HepG2 (cell line): ENCODE results near the gene TIGAR. TPM values are rescaled to one million over a fixed set of nuclear protein-coding genes. Genes with fewer than 3 reads are reported as not detected.

Experiments used
- ATAC-seq: fragments of 200-7000 bp; cut with Tn5 transposase; 3 replicates; pipeline ENCODE4 v1.9.1; 2020; ENCODE audit warnings: mild to moderate bottlenecking, moderate library complexity
- BruUV-seq: library from RNA; stranded (reverse); fragments of 400-500 nt; replicated peaks from 2 replicates; lab custom pipeline; 2021; lab: Mats Ljungman, UMichigan
- CTCF ChIA-PET: fragments of 300-600 bp; formaldehyde crosslinking; extraction: SDS; loops from one replicate; lab custom pipeline; 2021; ENCODE audit warnings: low total read pairs, inconsistent platforms, low intra/inter-chr PET ratio; lab: Yijun Ruan, JAX
- POLR2A ChIA-PET: fragments of 350-600 bp; sonication (Branson Sonifier 250); formaldehyde crosslinking; loops from one replicate; lab custom pipeline; 2020; ENCODE audit warnings: antibody characterized with exemption, inconsistent platforms; lab: Yijun Ruan, JAX
- DNase-seq: peaks from one replicate; pipeline ENCODE4 v3.0.0-alpha.2; 2015; ENCODE audit warnings: low spot score
- FAIRE-seq: peaks from 3 replicates; lab custom pipeline; 2011; peaks lifted over from hg19 to GRCh38; lab: Jason Lieb, UNC
- H2AFZ ChIP-seq: one replicate; pipeline ENCODE4 v1.6.1; 2011; ENCODE audit warnings: low read length, inconsistent platforms
- H3K27ac ChIP-seq: fragments of 300-600 bp; 3 replicates; pipeline ENCODE4 v1.8.0; 2011; ENCODE audit warnings: mixed run types, mild to moderate bottlenecking, mixed read lengths, low read length, inconsistent platforms; ENCODE audit not compliant: insufficient read depth; ENCODE audit errors: extremely low read length
- H3K27me3 ChIP-seq, 2 experiments: fragments of 200-600 bp in 1 of 2; 2 replicates in 1 of 2; 3 replicates in 1 of 2; pipeline versions ENCODE4 v1.6.0 to v1.8.0; 2011; ENCODE audit warnings: low read length in 2 of 2, mild to moderate bottlenecking in 2 of 2, moderate library complexity in 2 of 2, inconsistent platforms in 1 of 2; ENCODE audit not compliant: insufficient read depth in 2 of 2, control insufficient read depth in 1 of 2
- H3K36me3 ChIP-seq, 2 experiments: fragments of 200-600 bp in 1 of 2; replicated peaks in 1 of 2; 2 replicates in 1 of 2; 3 replicates in 1 of 2; pipeline versions ENCODE4 v1.5.1 to v1.8.0; 2011; ENCODE audit warnings: low read length in 2 of 2, inconsistent platforms in 1 of 2; ENCODE audit not compliant: insufficient read depth in 2 of 2, control insufficient read depth in 1 of 2
- H3K4me1 ChIP-seq: 2 replicates; pipeline ENCODE4 v1.5.1; 2012; ENCODE audit warnings: low read length, inconsistent platforms; ENCODE audit not compliant: insufficient read depth
- H3K4me2 ChIP-seq: 2 replicates; pipeline ENCODE4 v1.6.0; 2011; ENCODE audit warnings: low read depth, low read length, inconsistent platforms
- H3K4me3 ChIP-seq, 3 experiments: fragments of 200-600 bp in 1 of 3; sonication (generic), shearing (Covaris generic) in 1 of 3; replicated peaks in 1 of 3; 2 replicates each; pipeline ENCODE4 v1.5.1; 2011 to 2016; ENCODE audit warnings: low read length in 3 of 3, inconsistent platforms in 2 of 3, low read depth in 2 of 3, mild to moderate bottlenecking in 2 of 3, control low read depth in 1 of 3, mixed read lengths in 1 of 3; ENCODE audit not compliant: insufficient read depth in 1 of 3
- H3K79me2 ChIP-seq: one replicate; pipeline ENCODE4 v1.6.1; 2011; ENCODE audit warnings: low read length, inconsistent platforms; ENCODE audit not compliant: insufficient read depth
- H3K9ac ChIP-seq: 2 replicates; pipeline ENCODE4 v1.6.0; 2011; ENCODE audit warnings: mild to moderate bottlenecking, low read depth, low read length, inconsistent platforms; ENCODE audit not compliant: insufficient read depth
- H3K9me3 ChIP-seq: 2 replicates; pipeline ENCODE4 v1.5.1; 2012; ENCODE audit warnings: mild to moderate bottlenecking, low read length
- H4K20me1 ChIP-seq: 2 replicates; pipeline ENCODE4 v1.6.0; 2011; ENCODE audit warnings: inconsistent platforms, mild to moderate bottlenecking, low read length, moderate library complexity; ENCODE audit not compliant: insufficient read depth
- FIP1L1 ChIP-seq: fragments of 200-400 bp; formaldehyde crosslinking; IDR thresholded peaks from 2 replicates; pipeline ENCODE4 v1.6.1; 2018; ENCODE audit warnings: low read depth, mild to moderate bottlenecking, low read length, moderate library complexity, borderline replicate concordance; ENCODE audit not compliant: insufficient read depth
- HHEX ChIP-seq: IDR thresholded peaks from 2 replicates; pipeline ENCODE4 v1.6.1; 2016; ENCODE audit warnings: control low read depth
- MXI1 ChIP-seq: IDR thresholded peaks from 3 replicates; pipeline ENCODE4 v1.6.1; 2012; ENCODE audit warnings: low read depth, low read length, inconsistent platforms, borderline replicate concordance
- WGBS: methylation state at CpG from one replicate; pipeline ENCODE4 v1.1.6; 2017; ENCODE audit warnings: low lambda C conversion rate; 5-methylcytosine and 5-hydroxymethylcytosine counted together
- in situ Hi-C: cut with HindIII; loops from 2 replicates; pipeline ENCODE4 v1.10.0; 2017; ENCODE audit warnings: low pct_unique_long_range_greater_than_20kb; ENCODE audit not compliant: extremely low pct_ligation_motif_present
- intact Hi-C: fragments of 100-400 bp; cut with micrococcal nuclease; formaldehyde crosslinking; loops from one replicate; pipeline ENCODE4 v1.10.0; 2022; ENCODE audit not compliant: unreplicated experiment
- polyA plus RNA-seq, 8 experiments: library from polyadenylated mRNA; depleted of rRNA in 3 of 8; stranded (reverse) in 7 of 8; unstranded in 1 of 8; fragments of >200 nt; fragmentation: Illumina TruSeq in 4 of 8; extraction: Trizol in 4 of 8; gene quantifications; 2 replicates each; pipeline versions ENCODE4 v1.2.1 to v1.2.3, GENCODE V29; 2011 to 2016; ENCODE audit warnings: low read depth in 4 of 8, missing spikeins in 1 of 8, mixed read lengths in 1 of 8; ENCODE audit not compliant: insufficient read depth in 1 of 8
- total RNA-seq, 5 experiments: library from RNA; depleted of rRNA; stranded (reverse); fragments of >200 nt; fragmentation: Illumina TruSeq; extraction: Trizol; gene quantifications; 2 replicates each; pipeline ENCODE4 v1.2.3, GENCODE V29; 2016; ENCODE audit warnings: low read depth in 1 of 5
- TF ChIP-seq, protein P1 (sequence below): fragments of 450-650 bp; IDR thresholded peaks from 2 replicates; pipeline ENCODE4 v1.6.1; 2016
- TF ChIP-seq, protein P2 (sequence below): sonication (generic); formaldehyde crosslinking; IDR thresholded peaks from 2 replicates; pipeline ENCODE4 v1.4.0; 2020; ENCODE audit warnings: missing genetic modification reagents, borderline replicate concordance

Gene TIGAR
- total and polyA plus RNA-seq, 2 of the 13 experiments (the other 11 are each of a cell fraction or from before 2014, with no cell fraction given), result 2.6 to 21.8 TPM

DNA sequence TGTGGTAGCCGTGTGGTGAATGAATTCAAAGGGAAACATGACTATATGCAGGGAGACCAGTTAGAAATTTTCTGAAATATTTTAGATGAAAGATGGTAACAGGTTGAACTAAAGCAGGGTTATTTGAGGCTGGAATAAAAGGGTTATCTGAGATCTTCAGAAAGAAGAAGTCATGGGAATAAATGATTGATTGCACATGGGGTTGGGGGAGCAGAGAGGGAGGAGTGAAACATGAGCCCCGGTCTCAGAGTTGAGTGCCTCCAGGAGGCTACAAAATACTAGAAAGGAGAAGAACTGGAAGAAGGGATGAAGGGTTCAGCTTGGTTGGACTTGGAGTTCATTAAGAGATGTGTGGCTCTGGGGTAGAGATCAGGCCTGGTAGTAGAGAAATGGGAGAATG lies 74.8 kb downstream of the TIGAR start:
- Histone ChIP-seq H3K27ac (no peak overlapping the region), H3K4me3 (no peak overlapping the region), H3K4me2 (no peak overlapping the region), H4K20me1 (no peaks in the 10 kb centered on the region), H3K36me3 (no peaks in the 10 kb centered on the region), H3K79me2 (no peaks in the 10 kb centered on the region), H2AFZ (no peak overlapping the region), H3K9ac (no peak overlapping the region), H3K27me3 (peaks cover 3 to 39% of the 10 kb centered on the region in 2 experiments; a peak in 4 of 5 replicates), H3K4me1 (no peaks in the 10 kb centered on the region), H3K9me3 (no peaks in the 10 kb centered on the region)
- 1% methylated on average over 2 of the region's 2 CpGs for WGBS
- BruUV-seq, result no TSS peak
- no peak for FAIRE-seq
- no peak for ATAC-seq
- ChIA-PET CTCF (no interaction called here), POLR2A (no interaction called here)
- intact Hi-C loops, result no loop called here
- no peak for DNase-seq
- no peak for TF ChIP-seq MXI1
- TF ChIP-seq, protein P1, sequence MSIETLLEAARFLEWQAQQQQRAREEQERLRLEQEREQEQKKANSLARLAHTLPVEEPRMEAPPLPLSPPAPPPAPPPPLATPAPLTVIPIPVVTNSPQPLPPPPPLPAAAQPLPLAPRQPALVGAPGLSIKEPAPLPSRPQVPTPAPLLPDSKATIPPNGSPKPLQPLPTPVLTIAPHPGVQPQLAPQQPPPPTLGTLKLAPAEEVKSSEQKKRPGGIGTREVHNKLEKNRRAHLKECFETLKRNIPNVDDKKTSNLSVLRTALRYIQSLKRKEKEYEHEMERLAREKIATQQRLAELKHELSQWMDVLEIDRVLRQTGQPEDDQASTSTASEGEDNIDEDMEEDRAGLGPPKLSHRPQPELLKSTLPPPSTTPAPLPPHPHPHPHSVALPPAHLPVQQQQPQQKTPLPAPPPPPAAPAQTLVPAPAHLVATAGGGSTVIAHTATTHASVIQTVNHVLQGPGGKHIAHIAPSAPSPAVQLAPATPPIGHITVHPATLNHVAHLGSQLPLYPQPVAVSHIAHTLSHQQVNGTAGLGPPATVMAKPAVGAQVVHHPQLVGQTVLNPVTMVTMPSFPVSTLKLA, result no peak
- TF ChIP-seq HHEX, result no peak
- TF ChIP-seq, protein P2, sequence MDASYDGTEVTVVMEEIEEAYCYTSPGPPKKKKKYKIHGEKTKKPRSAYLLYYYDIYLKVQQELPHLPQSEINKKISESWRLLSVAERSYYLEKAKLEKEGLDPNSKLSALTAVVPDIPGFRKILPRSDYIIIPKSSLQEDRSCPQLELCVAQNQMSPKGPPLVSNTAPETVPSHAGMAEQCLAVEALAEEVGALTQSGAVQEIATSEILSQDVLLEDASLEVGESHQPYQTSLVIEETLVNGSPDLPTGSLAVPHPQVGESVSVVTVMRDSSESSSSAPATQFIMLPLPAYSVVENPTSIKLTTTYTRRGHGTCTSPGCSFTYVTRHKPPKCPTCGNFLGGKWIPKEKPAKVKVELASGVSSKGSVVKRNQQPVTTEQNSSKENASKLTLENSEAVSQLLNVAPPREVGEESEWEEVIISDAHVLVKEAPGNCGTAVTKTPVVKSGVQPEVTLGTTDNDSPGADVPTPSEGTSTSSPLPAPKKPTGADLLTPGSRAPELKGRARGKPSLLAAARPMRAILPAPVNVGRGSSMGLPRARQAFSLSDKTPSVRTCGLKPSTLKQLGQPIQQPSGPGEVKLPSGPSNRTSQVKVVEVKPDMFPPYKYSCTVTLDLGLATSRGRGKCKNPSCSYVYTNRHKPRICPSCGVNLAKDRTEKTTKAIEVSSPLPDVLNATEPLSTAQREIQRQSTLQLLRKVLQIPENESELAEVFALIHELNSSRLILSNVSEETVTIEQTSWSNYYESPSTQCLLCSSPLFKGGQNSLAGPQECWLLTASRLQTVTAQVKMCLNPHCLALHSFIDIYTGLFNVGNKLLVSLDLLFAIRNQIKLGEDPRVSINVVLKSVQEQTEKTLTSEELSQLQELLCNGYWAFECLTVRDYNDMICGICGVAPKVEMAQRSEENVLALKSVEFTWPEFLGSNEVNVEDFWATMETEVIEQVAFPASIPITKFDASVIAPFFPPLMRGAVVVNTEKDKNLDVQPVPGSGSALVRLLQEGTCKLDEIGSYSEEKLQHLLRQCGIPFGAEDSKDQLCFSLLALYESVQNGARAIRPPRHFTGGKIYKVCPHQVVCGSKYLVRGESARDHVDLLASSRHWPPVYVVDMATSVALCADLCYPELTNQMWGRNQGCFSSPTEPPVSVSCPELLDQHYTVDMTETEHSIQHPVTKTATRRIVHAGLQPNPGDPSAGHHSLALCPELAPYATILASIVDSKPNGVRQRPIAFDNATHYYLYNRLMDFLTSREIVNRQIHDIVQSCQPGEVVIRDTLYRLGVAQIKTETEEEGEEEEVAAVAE, result no peak
- no peak for TF ChIP-seq FIP1L1
- in situ Hi-C loops, result no loop called here
